Osteoblast (primary cell): Measurements from ENCODE around the gene FADS2. TPM values are rescaled to one million over a fixed set of nuclear protein-coding genes. Genes with fewer than 3 reads are reported as not detected.

Source experiments
- DNase-seq: peaks from one replicate; pipeline ENCODE4 v3.0.0; 2011; ENCODE audit warnings: low spot score, mixed read lengths; ENCODE audit not compliant: insufficient read length; ENCODE audit errors: missing footprints
- H2AFZ ChIP-seq: 2 replicates; pipeline ENCODE4 v1.6.0; 2011; ENCODE audit warnings: mild to moderate bottlenecking, low read length
- H3K27ac ChIP-seq: 2 replicates; pipeline ENCODE4 v1.5.1; 2011; ENCODE audit warnings: mild to moderate bottlenecking, low read depth, low read length, moderate library complexity
- H3K27me3 ChIP-seq: 2 replicates; pipeline ENCODE4 v1.6.0; 2012; ENCODE audit warnings: mild to moderate bottlenecking, control low read depth, inconsistent platforms, low read length, moderate library complexity; ENCODE audit not compliant: insufficient read depth
- H3K36me3 ChIP-seq: 2 replicates; pipeline ENCODE4 v1.5.1; 2011; ENCODE audit warnings: mild to moderate bottlenecking, low read length, control low read depth, moderate library complexity; ENCODE audit not compliant: insufficient read depth
- H3K4me1 ChIP-seq: 2 replicates; pipeline ENCODE4 v1.5.1; 2011; ENCODE audit warnings: mild to moderate bottlenecking, low read length, control low read depth, moderate library complexity; ENCODE audit not compliant: insufficient read depth
- H3K4me2 ChIP-seq: 2 replicates; pipeline ENCODE4 v1.6.0; 2011; ENCODE audit warnings: mild to moderate bottlenecking, low read length; ENCODE audit not compliant: insufficient read depth
- H3K4me3 ChIP-seq: fragments of 200-600 bp; sonication (generic); 3 replicates; pipeline ENCODE4 v1.5.1; 2012; ENCODE audit warnings: mild to moderate bottlenecking, low read length, inconsistent platforms; ENCODE audit not compliant: insufficient read depth
- H3K79me2 ChIP-seq: 2 replicates; pipeline ENCODE4 v1.6.0; 2012; ENCODE audit warnings: mild to moderate bottlenecking, low read length, control low read depth, inconsistent platforms; ENCODE audit not compliant: insufficient read depth
- H3K9me3 ChIP-seq: 2 replicates; pipeline ENCODE4 v1.5.1; 2011; ENCODE audit warnings: low read depth, low read length, control low read depth
- H4K20me1 ChIP-seq: 2 replicates; pipeline ENCODE4 v1.6.0; 2012; ENCODE audit warnings: mild to moderate bottlenecking, low read length, control low read depth; ENCODE audit not compliant: insufficient read depth
- CTCF ChIP-seq: IDR thresholded peaks from 2 replicates; pipeline ENCODE4 v1.5.1; 2011; ENCODE audit warnings: mild to moderate bottlenecking, low read depth, low read length, moderate library complexity; ENCODE audit errors: extremely low read depth
- total RNA-seq: library from RNA; depleted of rRNA; stranded (reverse); fragments of >200 nt; gene quantifications from 2 replicates; pipeline ENCODE4 v1.2.3, GENCODE V29; 2012

The FADS2 gene
- total RNA-seq, 1 donor: 275 TPM

- H3K9me3 ChIP-seq: no peaks in the 10 kb centered on the region
- H3K27me3 ChIP-seq: no peaks in the 10 kb centered on the region
- no peaks in the 10 kb centered on the region for H3K36me3 ChIP-seq
- H3K4me2 ChIP-seq: no peak overlapping the region
- H4K20me1 ChIP-seq: no peaks in the 10 kb centered on the region
- no peak overlapping the region for H3K4me3 ChIP-seq
- H3K27ac ChIP-seq: no peak overlapping the region
- TF ChIP-seq CTCF: no peak
- H2AFZ ChIP-seq: no peak overlapping the region
- DNase-seq: peak; percentile 88
- no peaks in the 10 kb centered on the region for H3K79me2 ChIP-seq
- no peaks in the 10 kb centered on the region for H3K4me1 ChIP-seq
Observed at GRCh38 chr11:61779666-61780525, 48.2 kb upstream of the FADS2 start.

GRCh38 chr11:61780581-61781162 lies 47.4 kb upstream of the FADS2 start:
- no peak for TF ChIP-seq CTCF
- H3K9me3 ChIP-seq: no peaks in the 10 kb centered on the region
- H2AFZ ChIP-seq: no peak overlapping the region
- DNase-seq: no peak
- no peaks in the 10 kb centered on the region for H3K4me1 ChIP-seq
- H3K27ac ChIP-seq: no peak overlapping the region
- H3K4me2 ChIP-seq: no peak overlapping the region
- no peaks in the 10 kb centered on the region for H3K79me2 ChIP-seq
- H3K4me3 ChIP-seq: no peak overlapping the region
- no peaks in the 10 kb centered on the region for H3K27me3 ChIP-seq
- no peaks in the 10 kb centered on the region for H4K20me1 ChIP-seq
- peaks cover under 1% of the 10 kb centered on the region for H3K36me3 ChIP-seq

DNA sequence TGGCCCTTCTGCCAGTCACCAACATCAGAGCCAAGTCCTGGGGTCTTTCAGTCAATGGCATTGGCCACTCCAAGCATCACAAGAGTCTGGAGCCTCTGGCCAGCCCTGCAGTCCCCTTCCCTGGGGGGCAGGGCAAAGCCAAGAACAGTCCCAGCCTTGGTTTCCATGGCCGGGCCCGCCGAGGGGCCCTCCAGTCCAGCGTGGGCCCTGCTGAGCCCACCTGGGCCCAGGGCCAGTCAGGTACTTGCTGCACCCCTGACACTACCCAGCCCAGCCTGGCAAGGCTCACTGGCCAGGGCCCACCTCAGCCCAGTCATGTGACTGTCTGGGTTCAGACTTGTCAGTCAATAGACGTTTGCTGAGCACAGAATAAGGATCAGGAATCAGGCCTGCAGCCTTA lies 46.5 kb upstream of the FADS2 start:
- Histone ChIP-seq H3K4me1 (no peaks in the 10 kb centered on the region), H3K9me3 (no peaks in the 10 kb centered on the region), H3K4me3 (no peak overlapping the region), H2AFZ (no peak overlapping the region), H3K27me3 (no peaks in the 10 kb centered on the region), H3K27ac (no peak overlapping the region), H4K20me1 (no peaks in the 10 kb centered on the region), H3K79me2 (no peaks in the 10 kb centered on the region), H3K36me3 (peaks cover 10% of the 10 kb centered on the region), H3K4me2 (no peak overlapping the region)
- no peak for DNase-seq
- no peak for TF ChIP-seq CTCF

DNA sequence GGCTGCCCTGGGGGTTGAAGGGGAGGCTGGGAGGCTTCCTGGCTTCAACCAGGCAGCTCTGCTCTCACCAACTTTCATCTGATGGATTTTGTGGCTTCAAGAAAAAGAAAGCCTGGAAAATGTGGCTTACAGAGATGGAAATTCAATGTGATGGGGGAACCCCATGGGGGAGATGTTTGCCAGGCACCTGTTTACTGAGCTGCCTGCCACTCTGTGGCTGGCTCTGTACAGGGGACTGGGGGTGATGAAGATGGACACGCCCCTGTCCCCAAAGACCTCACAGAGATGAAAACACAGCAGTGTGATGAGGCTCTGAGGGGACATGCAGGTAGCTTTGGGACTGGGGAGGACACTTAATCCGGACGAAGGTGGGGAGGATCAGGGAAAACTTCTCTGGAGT lies 45.8 kb upstream of the FADS2 start:
- DNase-seq: no peak
- Histone ChIP-seq H2AFZ (no peak overlapping the region), H3K4me1 (no peaks in the 10 kb centered on the region), H3K9me3 (no peaks in the 10 kb centered on the region), H3K79me2 (no peaks in the 10 kb centered on the region), H3K36me3 (peaks cover 16% of the 10 kb centered on the region), H3K4me3 (no peak overlapping the region), H3K27ac (no peak overlapping the region), H3K4me2 (no peak overlapping the region), H4K20me1 (no peaks in the 10 kb centered on the region), H3K27me3 (no peaks in the 10 kb centered on the region)
- TF ChIP-seq CTCF: no peak
